ENCODE results near the gene ZFP36.
A peak's percentile ranks its signal among the peaks of the same experiment; 100 is the strongest.

ZFP36 gene

DNA sequence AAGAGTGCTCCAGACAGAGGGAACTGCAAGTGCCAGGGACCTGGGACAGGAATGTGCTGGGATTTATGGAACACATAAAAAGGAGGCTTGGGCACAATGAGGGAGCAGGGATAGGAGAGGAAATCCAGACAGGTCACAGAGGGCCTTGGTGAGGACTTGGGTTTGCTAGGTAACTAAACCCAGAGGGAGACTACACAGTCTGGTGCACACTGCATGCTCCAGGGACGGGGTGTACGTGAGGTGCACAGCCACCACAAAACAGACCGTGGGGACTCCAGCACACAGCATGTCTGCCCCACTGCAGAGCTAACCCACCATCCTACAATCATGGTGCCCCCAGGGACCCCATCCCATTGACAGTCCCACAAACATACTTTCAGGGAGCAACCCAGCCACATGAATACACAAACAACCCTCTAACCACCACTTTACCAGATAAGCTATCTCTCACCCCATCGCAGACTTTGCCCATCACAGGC lies 5.5 kb upstream of the ZFP36 start:
- Histone ChIP-seq H4K20me1 (0 out of 22 replicates have a peak, but pooled peaks cover 0 to 6% (median 0%) of the 10 kb centered on the region in 11 experiments), H3K36me3 (peaks cover 2 to 26% (median 14%) of the 10 kb centered on the region in 11 experiments; a peak in 16 of 22 replicates), H3K9ac (peak overlapping the region; percentile 93 to 100 (median 97)), H3K9me3 (replicated peaks in 1 of 11) (peaks cover 0 to 9% (median 4%) of the 10 kb centered on the region in 11 experiments; a peak in 4 of 22 replicates), H3K4me2 (peak overlapping the region; percentile 94 to 99 (median 97)), H3K27ac (peak overlapping the region; percentile 96 to 100 (median 99)), H3K4me3 (peak overlapping the region in 4 of 10 experiments; percentile 0 to 71 (median 36); a peak in 5 of 20 replicates), H3K4me1 (peaks cover 79 to 96% (median 89%) of the 10 kb centered on the region in 10 experiments), H3K27me3 (no peaks in the 10 kb centered on the region)
- no peak for TF ChIP-seq Cebpa-rat (IDR thresholded peaks at IDR 0.05)

- peaks cover 0 to 22% (median 11%) of the 10 kb centered on the region in 11 experiments; a peak in 14 of 22 replicates for H3K36me3 ChIP-seq
- peak overlapping the region; percentile 96 to 100 (median 99) for H3K27ac ChIP-seq
- peaks cover 72 to 95% (median 90%) of the 10 kb centered on the region in 10 experiments for H3K4me1 ChIP-seq
- peak overlapping the region in 9 of 10 experiments; percentile 24 to 71 (median 60); a peak in 17 of 20 replicates for H3K4me3 ChIP-seq
- peak overlapping the region; percentile 94 to 99 (median 97) for H3K4me2 ChIP-seq
- peak overlapping the region; percentile 93 to 100 (median 97) for H3K9ac ChIP-seq
- peaks cover 0 to 9% (median 4%) of the 10 kb centered on the region in 11 experiments; a peak in 4 of 22 replicates for H3K9me3 ChIP-seq (replicated peaks in 1 of 11)
- TF ChIP-seq Cebpa-rat (IDR thresholded peaks at IDR 0.05) = peak in 2 of 11 experiments; percentile 22 to 25; a peak in 2 of 22 replicates
- no peaks in the 10 kb centered on the region for H3K27me3 ChIP-seq
- peaks cover 0 to 6% (median under 1%) of the 10 kb centered on the region in 11 experiments; a peak in 13 of 22 replicates for H4K20me1 ChIP-seq
Measured at GRCh38 chr19:39401549-39402345, 4.9 kb upstream of the ZFP36 start.

DNA sequence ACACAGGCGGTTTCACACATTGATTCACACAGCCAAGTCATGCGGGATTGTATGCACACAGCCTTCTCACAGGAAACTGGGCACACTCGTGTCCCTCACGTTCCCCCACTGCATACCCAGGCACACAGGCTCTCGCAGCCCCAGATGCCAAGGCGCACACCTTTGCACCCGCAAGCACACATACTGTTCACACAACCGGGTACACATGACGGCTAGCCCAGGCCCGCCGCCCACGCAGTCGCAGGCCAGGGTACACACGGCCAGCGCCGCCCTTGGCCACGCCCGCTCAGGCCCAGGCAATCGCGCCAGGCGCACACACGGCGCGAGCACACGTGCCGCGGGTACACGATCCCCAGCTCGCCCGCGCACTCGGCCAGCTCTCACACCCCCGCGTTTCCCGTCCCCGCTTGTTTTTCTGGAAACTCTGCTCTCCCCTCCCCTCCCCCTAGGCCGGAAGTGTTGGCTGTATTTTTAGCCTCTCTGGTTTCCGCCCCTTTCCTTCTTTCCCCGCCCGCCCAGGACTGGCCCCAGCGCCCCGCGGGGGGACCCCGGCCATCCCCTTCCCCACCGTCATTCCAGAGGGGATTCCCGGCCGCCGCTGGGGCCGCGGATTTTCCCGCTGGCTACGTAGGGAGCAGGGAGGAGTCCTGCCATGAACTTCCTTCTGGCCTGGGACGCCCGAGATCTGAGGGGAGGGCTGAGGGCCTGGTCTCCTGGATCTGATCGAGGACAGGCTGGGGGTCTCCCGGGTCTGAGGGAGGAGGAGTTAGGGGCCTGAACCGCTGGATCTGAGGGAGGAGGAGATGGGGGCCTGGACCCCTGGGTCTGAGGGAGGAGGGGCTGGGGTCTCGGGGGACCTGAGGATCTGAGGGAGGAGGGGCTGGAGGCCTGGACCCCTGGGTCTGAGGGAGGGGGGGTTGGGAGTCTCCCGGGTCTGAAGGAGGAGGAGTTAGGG lies 4.0 kb upstream of the ZFP36 start:
- H3K27ac ChIP-seq = peak overlapping the region; percentile 96 to 100 (median 99)
- peak overlapping the region; percentile 94 to 99 (median 97) for H3K4me2 ChIP-seq
- no peaks in the 10 kb centered on the region for H3K27me3 ChIP-seq
- peaks cover 7 to 17% (median 9%) of the 10 kb centered on the region in 11 experiments; a peak in 21 of 22 replicates for H3K36me3 ChIP-seq
- TF ChIP-seq Cebpa-rat (IDR thresholded peaks at IDR 0.05) = no peak
- peaks cover 9 to 10% (median 9%) of the 10 kb centered on the region in 11 experiments for H4K20me1 ChIP-seq
- peaks cover 64 to 88% (median 83%) of the 10 kb centered on the region in 10 experiments for H3K4me1 ChIP-seq
- H3K4me3 ChIP-seq = peak overlapping the region; percentile 48 to 100 (median 61)
- peak overlapping the region; percentile 93 to 100 (median 97) for H3K9ac ChIP-seq
- peaks cover 0 to 9% (median 4%) of the 10 kb centered on the region in 11 experiments; a peak in 6 of 22 replicates for H3K9me3 ChIP-seq (replicated peaks in 1 of 11)

GRCh38 chr19:39403331-39404312 lies 3.0 kb upstream of the ZFP36 start:
- TF ChIP-seq Cebpa-rat (IDR thresholded peaks at IDR 0.05) = no peak
- Histone ChIP-seq H4K20me1 (peaks cover 19 to 20% (median 19%) of the 10 kb centered on the region in 11 experiments), H3K27ac (peak overlapping the region; percentile 96 to 100 (median 99)), H3K36me3 (peaks cover 13 to 24% (median 19%) of the 10 kb centered on the region in 11 experiments), H3K27me3 (no peaks in the 10 kb centered on the region), H3K4me1 (peaks cover 60 to 85% (median 74%) of the 10 kb centered on the region in 10 experiments), H3K9me3 (replicated peaks in 1 of 11) (peaks cover 0 to 18% (median 6%) of the 10 kb centered on the region in 11 experiments; a peak in 10 of 22 replicates), H3K4me3 (peak overlapping the region; percentile 48 to 100 (median 61)), H3K9ac (peak overlapping the region; percentile 93 to 100 (median 97)), H3K4me2 (peak overlapping the region; percentile 94 to 99 (median 97))

DNA sequence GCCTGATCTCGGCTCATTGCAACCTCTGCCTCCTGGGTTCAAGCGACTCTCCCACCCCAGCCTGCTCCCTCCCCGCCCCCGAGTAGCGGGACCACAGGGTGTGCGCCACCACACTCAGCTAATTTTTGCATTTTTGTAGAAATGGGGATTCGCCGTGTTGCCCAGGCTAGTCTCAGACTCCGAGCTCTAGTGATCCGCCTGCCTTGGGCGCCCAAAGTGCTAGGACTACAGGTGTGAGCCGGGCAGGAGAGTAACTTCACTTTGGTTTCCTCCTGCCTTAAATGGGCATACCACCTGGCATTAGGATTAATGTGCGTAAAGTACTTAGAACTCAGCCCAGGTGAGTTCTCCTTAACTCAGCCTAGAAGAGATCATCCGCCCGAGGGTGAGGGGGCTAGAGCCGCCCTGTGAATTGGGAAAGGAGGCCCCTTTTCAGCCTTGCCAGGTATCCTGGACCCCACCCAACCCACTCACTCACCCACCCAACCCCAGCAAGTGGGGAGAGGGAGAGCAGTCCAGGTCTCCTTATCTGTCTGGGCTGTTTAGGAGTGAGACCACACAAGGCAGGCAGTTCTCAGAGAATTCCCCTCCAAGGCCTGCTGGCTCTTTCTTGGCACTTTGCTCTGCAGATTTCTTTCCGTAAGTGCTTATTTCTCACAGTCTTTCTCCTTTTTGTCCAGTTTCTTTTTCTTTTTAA lies 1.2 kb upstream of the ZFP36 start:
- Histone ChIP-seq H3K9me3 (replicated peaks in 1 of 11) (peaks cover 0 to 18% (median 0%) of the 10 kb centered on the region in 11 experiments; a peak in 7 of 22 replicates), H4K20me1 (peaks cover 23 to 28% (median 27%) of the 10 kb centered on the region in 11 experiments), H3K4me3 (peak overlapping the region in 9 of 10 experiments; percentile 81 to 100 (median 98); a peak in 15 of 20 replicates), H3K4me1 (peaks cover 43 to 83% (median 58%) of the 10 kb centered on the region in 10 experiments), H3K27me3 (no peaks in the 10 kb centered on the region), H3K4me2 (peak overlapping the region; percentile 94 to 99 (median 97)), H3K36me3 (peaks cover 10 to 26% (median 20%) of the 10 kb centered on the region in 11 experiments), H3K27ac (peak overlapping the region; percentile 93 to 100 (median 99)), H3K9ac (peak overlapping the region; percentile 95 to 100 (median 98); a peak in 21 of 22 replicates)
- TF ChIP-seq Cebpa-rat (IDR thresholded peaks at IDR 0.05) = no peak

DNA sequence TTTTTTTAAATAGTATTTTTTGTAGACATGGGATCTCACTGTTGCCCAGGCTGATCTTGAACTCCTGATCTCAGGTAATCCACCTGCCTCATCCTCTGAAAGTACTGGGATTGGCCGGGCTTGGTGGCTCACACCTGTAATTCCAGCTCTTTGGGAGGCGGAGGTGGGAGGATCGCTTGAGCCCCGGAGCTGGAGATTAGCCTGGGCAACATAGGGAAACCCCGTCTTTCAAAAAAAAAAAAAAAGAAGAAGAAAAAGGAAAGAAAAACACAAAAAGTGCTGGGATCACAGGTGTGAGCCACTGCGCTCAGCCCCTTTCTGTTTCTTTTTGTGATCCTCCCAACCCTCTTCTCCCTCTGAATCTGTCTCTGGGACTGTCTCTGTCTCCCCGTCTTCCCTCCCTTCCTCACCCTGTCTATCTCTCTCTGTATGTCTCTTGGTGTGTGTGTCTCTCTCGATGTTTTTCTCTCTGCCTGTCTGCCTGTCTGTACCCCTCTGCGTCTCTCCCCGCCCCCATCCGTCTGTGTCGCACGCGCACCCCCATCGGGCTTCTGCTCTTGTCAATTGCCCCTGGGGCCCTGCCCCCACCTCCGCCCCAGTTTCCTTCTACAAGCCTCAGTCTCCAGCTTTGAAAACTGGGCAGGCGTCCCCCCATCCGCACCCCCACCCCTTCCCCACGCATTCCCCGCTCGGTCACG lies 540 bp upstream of the ZFP36 start:
- peaks cover 10 to 26% (median 20%) of the 10 kb centered on the region in 11 experiments for H3K36me3 ChIP-seq
- H3K27ac ChIP-seq = peak overlapping the region; percentile 93 to 100 (median 99)
- H4K20me1 ChIP-seq = peaks cover 23 to 28% (median 27%) of the 10 kb centered on the region in 11 experiments
- H3K9me3 ChIP-seq (replicated peaks in 1 of 11) = peaks cover 0 to 18% (median 0%) of the 10 kb centered on the region in 11 experiments; a peak in 7 of 22 replicates
- H3K4me1 ChIP-seq = peaks cover 43 to 83% (median 58%) of the 10 kb centered on the region in 10 experiments
- no peak for TF ChIP-seq Cebpa-rat (IDR thresholded peaks at IDR 0.05)
- H3K4me2 ChIP-seq = peak overlapping the region; percentile 89 to 99 (median 96)
- H3K27me3 ChIP-seq = no peaks in the 10 kb centered on the region
- H3K4me3 ChIP-seq = peak overlapping the region; percentile 81 to 100 (median 98)
- H3K9ac ChIP-seq = peak overlapping the region; percentile 95 to 100 (median 98)

Data from BLaER1 treated with 17β-estradiol and CSF1 and Interleukin-3, amounts not matched to agents 10 nM and 100 nM (cell line).